Vagina (tissue), 2 donors: ENCODE measurements around the gene MYLK. TPM values are rescaled to one million over a fixed set of nuclear protein-coding genes. Genes with fewer than 3 reads are reported as not detected.
A peak's percentile ranks its signal among the peaks of the same experiment; 100 is the strongest.
"Not testable (repeated sequence)": the region's sequence is repeated elsewhere in the genome, so short reads cannot be mapped to it uniquely, and the experiment has no call there.

Experiments
- DNase-seq, 2 donors: peaks; one replicate each; pipeline ENCODE4 v3.0.0-alpha.2; 2017; ENCODE audit errors: extremely low spot score in 2 of 2
- H3K27ac ChIP-seq: fragments of 200-600 bp; sonication (generic); one replicate; pipeline ENCODE4 v1.5.1; 2019
- H3K27me3 ChIP-seq: fragments of 200-600 bp; sonication (generic); one replicate; pipeline ENCODE4 v1.5.1; 2019
- H3K36me3 ChIP-seq, 2 donors: fragments of 200-600 bp; sonication (generic); one replicate each; pipeline ENCODE4 v1.5.1; 2017 to 2019
- H3K4me1 ChIP-seq: fragments of 200-600 bp; sonication (generic); one replicate; pipeline ENCODE4 v1.5.1; 2019
- H3K4me3 ChIP-seq, 2 donors: fragments of 200-600 bp; sonication (generic); 1 replicate in 1 of 2; 2 replicates in 1 of 2; pipeline ENCODE4 v1.5.1; 2016 to 2019
- H3K9me3 ChIP-seq: fragments of 200-600 bp; sonication (generic); one replicate; pipeline ENCODE4 v1.5.1; 2019
- POLR2A ChIP-seq, 2 donors: fragments of 450-650 bp; IDR thresholded peaks; one replicate each; pipeline ENCODE4 v1.6.1; 2017; ENCODE audit warnings: antibody characterized with exemption in 2 of 2, mild to moderate bottlenecking in 2 of 2, moderate library complexity in 2 of 2
- POLR2AphosphoS5 ChIP-seq, 2 donors: sonication (generic); formaldehyde crosslinking; IDR thresholded peaks; one replicate each; pipeline ENCODE4 v1.9.0; 2017; ENCODE audit warnings: antibody characterized with exemption in 2 of 2, mild to moderate bottlenecking in 2 of 2, low read depth in 1 of 2; ENCODE audit not compliant: insufficient read depth in 1 of 2
- intact Hi-C: fragments of 100-400 bp; cut with DNase I; formaldehyde crosslinking; loops from one replicate; pipeline ENCODE4 v1.15.1; 2023
- total RNA-seq: library from RNA; depleted of rRNA; stranded (reverse); fragments of >200 nt; gene quantifications from one replicate; pipeline ENCODE4 v1.2.3, GENCODE V29; 2016
- TF ChIP-seq, protein P1 (sequence below), 3 experiments: fragments of 450-650 bp in 2 of 3; fragments of 200-600 bp in 1 of 3; sonication (generic) in 1 of 3; IDR thresholded peaks; one replicate each; pipeline ENCODE4 v1.5.1; 2017 to 2019; ENCODE audit warnings: antibody characterized with exemption in 3 of 3, mild to moderate bottlenecking in 2 of 3, moderate library complexity in 2 of 3

MYLK gene
- total RNA-seq, 1 donor from 2014 or later, result 352 TPM

DNA sequence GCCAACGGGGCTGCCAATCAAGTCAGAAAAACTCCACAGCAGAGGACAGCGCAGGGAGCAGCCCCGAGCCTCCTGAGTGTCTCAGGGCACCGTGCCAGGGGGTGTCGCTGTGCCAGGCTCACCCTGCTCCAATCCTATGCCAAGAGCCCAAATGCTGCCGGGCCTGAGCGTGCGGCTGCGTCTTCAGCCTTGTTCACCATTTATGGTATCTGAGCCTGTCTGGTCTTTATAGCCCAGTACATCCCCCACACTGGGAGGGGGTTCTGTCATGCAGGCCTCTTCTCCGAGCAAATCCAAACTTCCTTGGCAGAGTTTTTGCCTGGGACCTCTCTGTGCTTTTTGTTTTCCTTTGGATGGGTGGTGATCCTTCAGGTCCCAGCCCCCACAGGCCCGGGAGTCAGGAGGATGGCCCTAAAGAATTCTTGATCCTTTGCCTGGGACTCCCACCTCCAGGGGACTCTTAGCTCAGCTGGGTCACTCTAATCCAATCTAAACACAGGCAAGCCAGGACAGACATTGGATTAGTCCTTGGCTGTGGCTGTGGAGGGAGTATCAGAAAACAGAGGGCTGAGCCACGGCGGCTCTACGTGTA lies 164.2 kb downstream of the MYLK start:
- intact Hi-C loops, result loop anchor here (5.0 kb wide), 1 partner anchor 68 kb away; no protein-coding TSS in a partner anchor
- no peak for DNase-seq
- Histone ChIP-seq H3K36me3 (no peaks in the 10 kb centered on the region), H3K9me3 (no peaks in the 10 kb centered on the region), H3K4me1 (peaks cover 34% of the 10 kb centered on the region), H3K4me3 (peak overlapping the region in 1 of 2 donors; percentile 19), H3K27ac (peak overlapping the region; percentile 69), H3K27me3 (no peaks in the 10 kb centered on the region)
- TF ChIP-seq POLR2AphosphoS5 (IDR thresholded peaks at IDR 0.05; ENCODE audit: insufficient read depth in 1 of 2, low read depth in 1 of 2) (peak; percentile 10 to 24), POLR2A (IDR thresholded peaks at IDR 0.05) (no peak)
- TF ChIP-seq, protein P1, sequence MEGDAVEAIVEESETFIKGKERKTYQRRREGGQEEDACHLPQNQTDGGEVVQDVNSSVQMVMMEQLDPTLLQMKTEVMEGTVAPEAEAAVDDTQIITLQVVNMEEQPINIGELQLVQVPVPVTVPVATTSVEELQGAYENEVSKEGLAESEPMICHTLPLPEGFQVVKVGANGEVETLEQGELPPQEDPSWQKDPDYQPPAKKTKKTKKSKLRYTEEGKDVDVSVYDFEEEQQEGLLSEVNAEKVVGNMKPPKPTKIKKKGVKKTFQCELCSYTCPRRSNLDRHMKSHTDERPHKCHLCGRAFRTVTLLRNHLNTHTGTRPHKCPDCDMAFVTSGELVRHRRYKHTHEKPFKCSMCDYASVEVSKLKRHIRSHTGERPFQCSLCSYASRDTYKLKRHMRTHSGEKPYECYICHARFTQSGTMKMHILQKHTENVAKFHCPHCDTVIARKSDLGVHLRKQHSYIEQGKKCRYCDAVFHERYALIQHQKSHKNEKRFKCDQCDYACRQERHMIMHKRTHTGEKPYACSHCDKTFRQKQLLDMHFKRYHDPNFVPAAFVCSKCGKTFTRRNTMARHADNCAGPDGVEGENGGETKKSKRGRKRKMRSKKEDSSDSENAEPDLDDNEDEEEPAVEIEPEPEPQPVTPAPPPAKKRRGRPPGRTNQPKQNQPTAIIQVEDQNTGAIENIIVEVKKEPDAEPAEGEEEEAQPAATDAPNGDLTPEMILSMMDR (IDR thresholded peaks at IDR 0.05), result no peak

DNA sequence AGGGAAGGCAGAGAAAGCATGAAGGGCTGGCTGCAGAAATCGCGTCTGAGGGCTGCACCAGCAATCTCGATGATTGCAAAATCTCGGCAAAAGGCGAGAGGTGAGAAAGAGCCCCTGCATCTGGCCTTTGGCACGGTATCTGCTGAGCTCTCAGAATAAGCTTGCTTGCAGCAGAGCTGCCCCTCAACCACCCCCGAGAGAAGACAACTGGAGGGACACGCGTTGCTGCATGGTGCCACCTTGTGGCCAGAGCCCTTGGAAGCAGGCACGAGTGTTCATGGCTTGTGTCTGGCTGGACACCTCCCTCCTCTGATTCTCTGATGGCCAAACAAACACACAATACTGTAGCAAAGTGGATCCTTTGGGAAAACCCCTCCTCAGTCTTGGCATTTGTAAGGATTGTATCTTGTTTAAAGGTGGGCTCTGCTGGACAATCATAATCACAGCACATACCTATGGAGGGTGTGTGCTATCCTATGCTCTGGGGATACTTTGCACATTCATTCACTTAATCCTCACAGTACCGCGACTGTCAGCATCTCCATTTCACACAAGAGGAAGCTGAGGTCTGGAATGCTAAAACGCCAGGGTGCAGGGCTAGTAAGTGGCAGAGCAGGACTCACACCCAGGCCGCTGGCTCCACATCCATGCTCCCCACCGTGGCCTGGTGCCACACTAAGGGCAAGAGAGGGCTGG lies 164.9 kb downstream of the MYLK start:
- H3K27me3 ChIP-seq, intact Hi-C loops, H3K36me3 ChIP-seq, DNase-seq, H3K9me3 ChIP-seq: not testable (repeated sequence)
- TF ChIP-seq, protein P1 (IDR thresholded peaks at IDR 0.05), result peak in 2 of 3 experiments; percentile 42 to 66
- Histone ChIP-seq H3K4me1 (peaks cover 34% of the 10 kb centered on the region), H3K27ac (peak overlapping the region; percentile 69), H3K4me3 (peak overlapping the region in 1 of 2 donors; percentile 19)

DNA sequence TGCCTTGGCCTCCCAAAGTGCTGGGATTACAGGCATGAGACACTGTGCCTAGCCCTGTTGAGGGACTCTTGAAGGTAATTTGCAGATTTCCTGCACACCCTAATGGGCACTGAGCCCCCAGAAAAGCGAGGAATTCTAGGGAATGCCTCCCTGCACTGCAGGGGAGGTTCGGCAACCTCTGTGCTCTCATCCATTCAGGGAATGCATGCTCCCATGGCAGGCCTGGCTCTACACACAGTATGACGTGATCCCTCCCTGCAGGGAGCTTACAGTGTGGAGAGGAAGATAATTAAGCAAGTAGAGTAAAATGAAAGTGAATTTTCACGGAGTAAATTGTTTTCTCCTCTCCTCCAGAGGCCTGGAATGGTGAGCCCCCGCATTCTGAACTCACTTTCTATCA lies 166.0 kb downstream of the MYLK start:
- H3K27me3 ChIP-seq, result no peaks in the 10 kb centered on the region
- no peak for DNase-seq
- intact Hi-C loops, result no loop called here
- TF ChIP-seq POLR2A (IDR thresholded peaks at IDR 0.05), result no peak
- no peak overlapping the region for H3K4me3 ChIP-seq
- peak overlapping the region; percentile 5 for H3K27ac ChIP-seq
- peaks cover 28% of the 10 kb centered on the region for H3K4me1 ChIP-seq
- no peaks in the 10 kb centered on the region for H3K36me3 ChIP-seq
- no peaks in the 10 kb centered on the region for H3K9me3 ChIP-seq

DNA sequence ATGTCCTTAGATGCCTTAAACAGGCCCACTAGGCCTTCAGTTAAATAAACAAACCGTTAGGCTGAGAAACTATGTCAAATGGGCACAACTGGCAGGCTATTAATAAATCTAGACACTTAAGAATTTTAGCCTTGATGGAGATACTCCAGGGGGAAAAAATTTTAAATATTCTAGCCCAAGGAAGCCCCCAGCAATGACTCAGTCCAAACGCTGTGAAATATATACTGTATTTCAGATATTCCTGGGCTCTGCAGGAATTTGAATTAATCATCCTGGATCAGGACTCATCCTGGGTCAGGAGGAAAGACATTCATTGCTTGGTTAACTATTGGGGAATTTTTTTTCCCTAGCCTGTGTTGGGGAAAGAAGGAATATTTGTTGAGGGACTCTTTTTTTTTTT lies 166.7 kb downstream of the MYLK start:
- H3K27ac ChIP-seq, H3K27me3 ChIP-seq, DNase-seq, H3K4me3 ChIP-seq, intact Hi-C loops, H3K36me3 ChIP-seq, H3K9me3 ChIP-seq: not testable (repeated sequence)
- H3K4me1 ChIP-seq, result peaks cover 23% of the 10 kb centered on the region

DNA sequence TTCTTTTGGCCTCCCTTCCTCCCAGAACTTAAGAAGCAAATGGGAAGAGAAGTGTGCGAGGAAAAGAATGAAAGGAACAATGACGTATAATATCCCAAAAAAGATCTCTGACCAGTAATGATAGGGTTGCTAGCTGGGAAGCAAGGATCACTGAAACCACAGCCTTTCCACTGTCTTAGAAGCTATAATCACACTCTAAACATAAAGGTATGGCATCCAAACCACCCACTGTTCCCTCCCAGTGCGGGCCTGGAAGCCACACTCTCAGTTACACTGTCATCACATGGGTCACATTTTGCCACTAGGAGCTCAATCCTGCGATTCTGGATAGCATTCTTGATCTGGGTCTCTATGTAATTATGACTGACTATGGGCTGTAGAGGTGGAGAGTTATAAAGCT lies 167.7 kb downstream of the MYLK start:
- intact Hi-C loops, result no loop called here
- Histone ChIP-seq H3K4me1 (peaks cover 23% of the 10 kb centered on the region), H3K9me3 (no peaks in the 10 kb centered on the region), H3K27me3 (no peaks in the 10 kb centered on the region), H3K36me3 (no peaks in the 10 kb centered on the region), H3K4me3 (no peak overlapping the region), H3K27ac (no peak overlapping the region)
- TF ChIP-seq POLR2AphosphoS5 (IDR thresholded peaks at IDR 0.05; ENCODE audit: insufficient read depth in 1 of 2, low read depth in 1 of 2) (no peak), POLR2A (IDR thresholded peaks at IDR 0.05) (no peak)
- TF ChIP-seq, protein P1 (IDR thresholded peaks at IDR 0.05), result no peak
- DNase-seq, result no peak

DNA sequence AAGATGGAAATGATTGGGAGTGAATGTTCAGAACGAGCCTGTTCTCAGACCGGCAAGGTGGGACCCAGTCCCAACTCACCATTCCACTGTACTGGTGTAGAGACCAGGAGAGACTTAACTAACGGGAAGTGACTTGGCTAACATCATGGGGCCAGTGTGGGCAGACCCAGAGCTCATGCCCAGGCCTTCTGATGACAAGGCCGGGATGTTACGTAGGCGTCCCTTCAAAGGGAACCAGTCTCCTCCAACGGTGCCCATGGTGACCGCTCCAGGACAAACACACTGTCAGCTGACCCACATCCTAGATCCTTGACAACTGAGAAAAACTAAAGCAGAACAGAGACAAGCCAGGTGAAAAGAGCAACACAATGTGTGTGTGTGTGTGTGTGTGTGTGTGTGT lies 170.9 kb downstream of the MYLK start:
- Histone ChIP-seq H3K4me1 (no peaks in the 10 kb centered on the region), H3K9me3 (no peaks in the 10 kb centered on the region), H3K4me3 (no peak overlapping the region), H3K27me3 (no peaks in the 10 kb centered on the region), H3K36me3 (no peaks in the 10 kb centered on the region), H3K27ac (no peak overlapping the region)
- DNase-seq, result no peak
- TF ChIP-seq, protein P1 (IDR thresholded peaks at IDR 0.05), result no peak
- no peak for TF ChIP-seq POLR2A (IDR thresholded peaks at IDR 0.05)
- no peak for TF ChIP-seq POLR2AphosphoS5 (IDR thresholded peaks at IDR 0.05; ENCODE audit: insufficient read depth in 1 of 2, low read depth in 1 of 2)
- intact Hi-C loops, result no loop called here
